ENCODE measurements around the gene BRD7.

Gene BRD7

DNA sequence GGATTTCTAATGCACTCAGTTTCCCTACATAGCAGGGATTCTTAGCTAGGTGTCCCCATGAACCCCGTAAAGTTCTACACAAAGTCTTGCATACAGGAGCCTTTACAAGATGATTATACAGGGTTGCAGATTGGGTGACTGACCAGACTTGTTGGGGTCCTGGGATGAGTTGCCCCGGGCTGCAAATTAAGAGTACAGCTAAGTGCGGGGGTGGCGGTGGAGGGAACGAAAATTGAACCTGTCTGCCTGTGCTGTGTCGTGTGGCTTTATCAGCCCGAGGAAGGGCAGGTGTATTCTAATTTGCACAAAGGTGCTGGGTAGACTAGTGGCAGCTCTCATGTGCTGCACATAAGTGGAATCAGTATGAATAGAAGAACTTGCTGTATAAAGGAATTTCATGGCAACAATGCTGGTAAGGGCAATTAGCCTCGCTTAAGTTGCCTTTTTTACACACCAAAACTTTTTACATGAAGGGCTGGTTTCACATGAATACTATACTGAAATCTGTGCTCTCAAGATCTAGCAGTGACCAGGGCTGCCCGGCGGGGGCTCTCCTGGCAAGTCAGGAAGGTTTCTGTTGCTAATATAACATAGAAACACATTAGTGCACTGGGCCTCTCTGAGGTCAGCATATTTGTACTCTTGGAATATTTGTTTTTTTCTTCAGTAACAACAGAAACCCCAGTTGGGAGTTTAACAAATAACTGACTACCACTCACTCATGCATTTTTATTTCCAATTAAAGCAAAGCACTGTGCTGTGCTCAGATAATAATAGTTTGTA, 51.7 kb downstream of the BRD7 start:
- DNase-seq (ENCODE audit: low spot score), result no peak
- TF ChIP-seq, protein P1, sequence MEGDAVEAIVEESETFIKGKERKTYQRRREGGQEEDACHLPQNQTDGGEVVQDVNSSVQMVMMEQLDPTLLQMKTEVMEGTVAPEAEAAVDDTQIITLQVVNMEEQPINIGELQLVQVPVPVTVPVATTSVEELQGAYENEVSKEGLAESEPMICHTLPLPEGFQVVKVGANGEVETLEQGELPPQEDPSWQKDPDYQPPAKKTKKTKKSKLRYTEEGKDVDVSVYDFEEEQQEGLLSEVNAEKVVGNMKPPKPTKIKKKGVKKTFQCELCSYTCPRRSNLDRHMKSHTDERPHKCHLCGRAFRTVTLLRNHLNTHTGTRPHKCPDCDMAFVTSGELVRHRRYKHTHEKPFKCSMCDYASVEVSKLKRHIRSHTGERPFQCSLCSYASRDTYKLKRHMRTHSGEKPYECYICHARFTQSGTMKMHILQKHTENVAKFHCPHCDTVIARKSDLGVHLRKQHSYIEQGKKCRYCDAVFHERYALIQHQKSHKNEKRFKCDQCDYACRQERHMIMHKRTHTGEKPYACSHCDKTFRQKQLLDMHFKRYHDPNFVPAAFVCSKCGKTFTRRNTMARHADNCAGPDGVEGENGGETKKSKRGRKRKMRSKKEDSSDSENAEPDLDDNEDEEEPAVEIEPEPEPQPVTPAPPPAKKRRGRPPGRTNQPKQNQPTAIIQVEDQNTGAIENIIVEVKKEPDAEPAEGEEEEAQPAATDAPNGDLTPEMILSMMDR (IDR thresholded peaks at IDR 0.05; ENCODE audit: extremely low read depth, missing control alignments), result no peak

DNA sequence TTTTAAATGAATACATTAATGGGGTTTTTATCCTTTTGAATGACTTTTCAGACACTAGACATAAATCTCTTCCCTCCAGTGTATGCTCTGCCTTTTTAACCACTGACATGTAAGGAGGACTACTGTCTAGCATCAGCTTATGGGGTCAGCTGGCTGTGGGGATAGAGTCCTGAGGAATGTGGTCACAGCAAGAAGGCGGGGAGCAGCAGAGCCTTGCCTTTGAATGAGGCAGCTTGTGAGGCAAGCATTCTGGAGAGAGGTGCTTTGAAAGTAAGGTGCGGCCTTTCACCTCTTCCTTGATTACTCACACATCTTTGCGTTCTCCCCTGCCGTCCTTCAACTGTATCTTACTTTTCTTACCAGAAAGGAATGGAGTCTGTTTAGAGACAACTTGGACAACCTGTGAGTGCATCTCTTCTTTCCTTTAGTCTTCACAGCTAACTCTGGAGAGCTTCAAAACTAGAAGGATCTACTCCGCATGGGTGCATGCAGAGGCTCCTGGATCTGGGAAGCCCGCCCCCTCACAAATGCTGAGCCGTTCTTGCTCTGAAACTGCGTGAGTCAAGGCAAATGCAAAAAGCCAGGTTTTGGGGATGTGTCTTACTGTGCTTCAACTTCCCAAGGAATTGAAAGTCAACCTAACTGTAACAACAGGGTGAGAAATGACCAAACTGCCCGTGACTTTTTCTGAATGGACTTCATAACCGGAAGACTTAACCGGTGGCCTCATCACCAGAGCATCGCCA, 52.5 kb downstream of the BRD7 start:
- no peak for DNase-seq (ENCODE audit: low spot score)
- TF ChIP-seq, protein P1 (IDR thresholded peaks at IDR 0.05; ENCODE audit: extremely low read depth, missing control alignments), result no peak

DNA sequence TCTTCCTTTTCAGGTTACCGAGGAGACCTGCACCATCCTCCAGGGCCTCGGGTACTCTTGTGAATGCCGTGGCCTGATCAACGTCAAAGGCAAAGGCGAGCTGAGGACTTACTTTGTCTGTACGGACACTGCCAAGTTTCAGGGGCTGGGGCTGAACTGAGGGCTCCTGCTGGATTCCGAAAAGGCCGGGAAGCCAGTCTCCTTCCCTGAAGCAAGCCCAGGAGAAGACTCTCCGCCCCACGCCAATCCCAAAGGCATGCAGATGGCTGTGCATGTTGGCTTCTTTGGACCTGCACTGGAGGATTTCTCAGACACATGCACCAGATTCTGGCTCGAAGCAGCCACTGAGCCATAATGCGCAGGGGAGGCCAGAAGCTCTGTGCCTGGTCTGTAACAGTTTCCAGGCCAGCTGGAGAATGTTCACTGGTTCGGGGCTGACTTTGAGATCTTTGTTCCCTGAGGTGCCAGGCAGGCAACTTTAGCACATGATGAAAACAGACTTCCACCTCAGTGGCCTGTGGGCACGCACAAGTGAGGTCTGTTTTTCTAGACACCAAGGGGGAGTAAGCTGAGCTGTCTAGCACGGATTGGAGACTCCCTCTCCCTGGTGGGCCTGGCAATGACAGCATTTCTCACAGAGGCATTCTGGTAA, 53.3 kb downstream of the BRD7 start:
- DNase-seq (ENCODE audit: low spot score), result no peak
- TF ChIP-seq, protein P1 (IDR thresholded peaks at IDR 0.05; ENCODE audit: extremely low read depth, missing control alignments), result no peak

DNA sequence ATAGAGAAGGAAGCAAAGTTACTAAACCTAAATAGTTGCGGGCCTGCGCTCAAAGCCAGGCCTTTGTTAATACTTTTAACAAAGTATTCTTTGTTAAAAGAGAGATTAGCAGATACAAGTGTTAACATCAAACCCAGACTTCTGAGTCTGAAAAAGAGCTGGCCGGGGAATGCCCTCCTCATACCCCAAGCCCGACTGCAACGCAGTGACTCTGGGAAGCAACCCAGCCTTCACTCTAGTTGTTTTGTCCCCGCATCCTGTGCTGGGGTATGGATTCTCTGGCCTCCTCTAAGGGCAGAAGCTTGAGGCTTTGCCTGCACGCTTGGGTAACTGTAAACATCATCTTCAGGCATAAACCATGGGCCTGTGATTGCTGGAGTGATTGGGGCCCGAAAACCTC, 54.1 kb downstream of the BRD7 start:
- no peak for DNase-seq (ENCODE audit: low spot score)

DNA sequence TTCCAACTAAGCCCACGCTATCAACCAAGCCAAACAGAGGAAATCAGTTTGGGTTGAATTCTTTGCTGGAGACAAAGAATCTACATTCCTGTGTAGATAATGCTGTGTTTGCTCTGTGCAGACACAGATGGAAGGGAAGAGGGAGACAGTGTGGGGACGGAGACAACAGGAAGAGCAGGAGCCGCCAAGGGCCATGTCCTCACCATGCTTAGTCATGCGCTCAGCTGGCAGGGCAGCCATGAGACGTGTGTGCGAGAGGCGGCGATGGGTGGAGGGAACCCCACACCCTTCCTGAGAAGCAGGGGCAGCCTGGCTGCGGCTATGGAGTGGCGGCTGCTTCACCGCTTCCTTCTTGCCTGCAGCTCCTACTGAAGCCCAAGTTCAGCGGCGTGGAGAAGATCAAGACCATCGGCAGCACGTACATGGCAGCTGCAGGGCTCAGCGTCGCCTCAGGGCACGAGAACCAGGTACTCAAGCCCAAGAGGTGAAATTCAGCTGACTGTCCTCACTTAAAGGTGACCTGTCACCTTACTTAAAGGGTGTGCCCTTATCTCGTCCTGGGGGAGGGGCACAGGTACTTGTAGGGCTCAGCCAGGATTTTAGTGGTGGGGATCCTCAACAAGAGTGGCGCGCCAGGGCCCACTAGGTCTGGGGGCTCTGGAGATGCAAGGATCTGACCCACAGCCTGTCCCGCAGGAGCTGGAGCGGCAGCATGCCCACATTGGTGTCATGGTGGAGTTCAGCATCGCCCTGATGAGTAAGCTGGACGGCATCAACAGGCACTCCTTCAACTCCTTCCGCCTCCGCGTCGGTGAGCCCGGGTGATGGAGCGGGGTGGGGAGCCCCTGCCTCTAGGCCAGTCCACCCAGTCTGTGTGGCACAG, 55.0 kb downstream of the BRD7 start:
- DNase-seq (ENCODE audit: low spot score), result no peak

More for the DNA sequence above, 54.1 kb downstream of the BRD7 start:
- TF ChIP-seq, protein P1 (IDR thresholded peaks at IDR 0.05; ENCODE audit: extremely low read depth, missing control alignments), result no peak

DNA sequence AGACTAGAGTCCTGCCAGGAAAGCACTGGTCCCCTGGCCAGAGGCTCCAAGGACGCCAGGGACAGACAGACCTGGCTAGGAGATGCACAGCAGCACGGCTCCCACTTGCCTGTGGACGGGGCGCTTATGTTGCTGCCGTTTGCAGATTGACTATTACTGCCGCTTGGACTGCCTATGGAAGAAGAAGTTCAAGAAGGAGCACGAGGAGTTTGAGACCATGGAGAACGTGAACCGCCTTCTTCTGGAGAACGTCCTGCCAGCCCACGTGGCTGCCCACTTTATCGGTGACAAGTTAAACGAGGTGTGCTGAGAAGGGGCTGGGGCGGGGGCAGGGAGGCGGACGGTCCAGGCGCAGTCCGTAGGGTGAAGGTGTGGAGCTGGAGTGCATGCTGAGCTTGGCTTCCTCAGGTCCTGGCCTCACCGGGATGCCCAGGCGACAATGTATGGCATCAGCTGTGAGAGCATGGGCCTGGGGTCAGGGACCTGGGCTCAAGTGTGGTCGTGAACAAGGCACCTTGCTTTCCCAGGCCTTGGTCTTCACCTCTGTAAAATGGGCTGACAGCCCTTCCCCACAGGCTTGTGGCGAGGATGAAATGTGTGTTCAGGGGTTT, 56.8 kb downstream of the BRD7 start:
- no peak for DNase-seq (ENCODE audit: low spot score)
- TF ChIP-seq, protein P1 (IDR thresholded peaks at IDR 0.05; ENCODE audit: extremely low read depth, missing control alignments), result no peak

More for the DNA sequence above, 55.0 kb downstream of the BRD7 start:
- TF ChIP-seq, protein P1 (IDR thresholded peaks at IDR 0.05; ENCODE audit: extremely low read depth, missing control alignments), result no peak
